Kidney (tissue), 14 donors: ENCODE data around the gene ZFP91. TPM values are rescaled to one million over a fixed set of nuclear protein-coding genes. Genes with fewer than 3 reads are reported as not detected.
"Not testable (repeated sequence)": the region's sequence is repeated elsewhere in the genome, so short reads cannot be mapped to it uniquely, and the experiment has no call there.

Experiments used
- DNase-seq, 5 donors: peaks; one replicate each; pipeline ENCODE4 v3.0.0-alpha.2; 2013 to 2020
- FAIRE-seq: peaks from 2 replicates; lab custom pipeline; 2012; peaks lifted over from hg19 to GRCh38; lab: Jason Lieb, UNC
- H3K27ac ChIP-seq, 2 donors: one replicate each; pipeline ENCODE4 v1.7.0; 2013; ENCODE audit warnings: low read depth in 2 of 2, low read length in 2 of 2, inconsistent platforms in 1 of 2
- H3K27me3 ChIP-seq: one replicate; pipeline ENCODE4 v1.7.1; 2013; ENCODE audit warnings: low read length, inconsistent platforms; ENCODE audit not compliant: control insufficient read depth, insufficient read depth
- H3K36me3 ChIP-seq, 3 donors: one replicate each; pipeline versions ENCODE4 v1.7.0 to v1.7.1; 2013; ENCODE audit warnings: low read length in 3 of 3, control low read depth in 1 of 3, inconsistent platforms in 1 of 3; ENCODE audit not compliant: insufficient read depth in 3 of 3, control insufficient read depth in 2 of 3
- H3K4me1 ChIP-seq, 3 donors: one replicate each; pipeline versions ENCODE4 v1.7.0 to v1.7.1; 2013; ENCODE audit warnings: low read length in 3 of 3, inconsistent platforms in 1 of 3, low read depth in 1 of 3; ENCODE audit not compliant: control insufficient read depth in 2 of 3, insufficient read depth in 2 of 3
- H3K4me3 ChIP-seq, 3 donors: one replicate each; pipeline versions ENCODE4 v1.7.0 to v1.8.1; 2013; ENCODE audit warnings: low read length in 3 of 3, control low read depth in 1 of 3, inconsistent platforms in 1 of 3
- H3K9ac ChIP-seq, 3 donors: one replicate each; pipeline versions ENCODE4 v1.7.0 to v1.7.1; 2013; ENCODE audit warnings: low read length in 3 of 3, control low read depth in 1 of 3, inconsistent platforms in 1 of 3
- H3K9me3 ChIP-seq, 3 donors: one replicate each; pipeline versions ENCODE4 v1.7.0 to v1.7.1; 2013; ENCODE audit warnings: low read length in 3 of 3, control low read depth in 1 of 3, inconsistent platforms in 1 of 3; ENCODE audit not compliant: control insufficient read depth in 2 of 3, insufficient read depth in 1 of 3
- CTCF ChIP-seq: IDR thresholded peaks from 3 replicates; pipeline ENCODE4 v1.5.1; 2012; ENCODE audit warnings: mild to moderate bottlenecking, moderate library complexity, borderline replicate concordance; ENCODE audit not compliant: insufficient read depth; ENCODE audit errors: extremely low read depth
- intact Hi-C: fragments of 100-400 bp; cut with DNase I; formaldehyde crosslinking; loops from one replicate; pipeline ENCODE4 v1.11.1; 2022
- polyA plus RNA-seq: library from polyadenylated mRNA; stranded (reverse); fragments of 350-450 nt; fragmentation: Illumina TruSeq; extraction: RNeasy Lipid Tissue Mini Kit (QIAGEN cat#74804); gene quantifications from one replicate; pipeline ENCODE4 v1.2.3, GENCODE V29; 2014; ENCODE audit warnings: low read depth, low replicate concordance; ENCODE audit not compliant: insufficient read depth
- total RNA-seq: library from RNA; stranded (reverse); fragmentation: NEBNext Ultra II Directional; extraction: Animal tissue kit (Norgen Biotek cat#: 25700); gene quantifications from one replicate; pipeline ENCODE4 v1.2.1, GENCODE V29; 2021
- donor health status: control.
- donor health status: control.
- donor health status: control.
- donor health status: control.
- donor health status: control.
- donor health status: DM: yes; HTN: yes; CAD: no.
- donor health status: Normal renal cell carcinoma (clear cell type).

ZFP91 gene
- total and polyA plus RNA-seq, 2 donors from 2014 or later, result 14.9 to 43.7 TPM

- peak; percentile 57 for TF ChIP-seq CTCF
- Histone ChIP-seq H3K4me1 (no peaks in the 10 kb centered on the region), H3K27ac (no peak overlapping the region), H3K9me3 (no peaks in the 10 kb centered on the region), H3K27me3 (no peaks in the 10 kb centered on the region), H3K4me3 (no peak overlapping the region), H3K9ac (no peak overlapping the region), H3K36me3 (peaks cover 0 to 11% (median 7%) of the 10 kb centered on the region in 3 donors)
- intact Hi-C loops, result no loop called here
- peak in 3 of 5 donors; percentile 46 to 57 (median 54) for DNase-seq
- no peak for FAIRE-seq
Observed at GRCh38 chr11:58567889-58568512, 10.9 kb upstream of the ZFP91 start.

GRCh38 chr11:58572906-58573305, 6.0 kb upstream of the ZFP91 start:
- intact Hi-C loops, FAIRE-seq, H3K36me3 ChIP-seq, DNase-seq, H3K4me3 ChIP-seq, H3K27ac ChIP-seq, H3K9ac ChIP-seq, H3K27me3 ChIP-seq, H3K9me3 ChIP-seq: not testable (repeated sequence)
- H3K4me1 ChIP-seq, result peaks cover 2 to 23% (median 22%) of the 10 kb centered on the region in 3 donors

GRCh38 chr11:58573451-58574104, 5.3 kb upstream of the ZFP91 start:
- no peak overlapping the region for H3K9ac ChIP-seq
- no peak overlapping the region for H3K4me3 ChIP-seq
- H3K27ac ChIP-seq, result peak overlapping the region in 1 of 2 donors; percentile 7
- DNase-seq, result no peak
- peaks cover 0 to 4% (median 3%) of the 10 kb centered on the region in 3 donors for H3K36me3 ChIP-seq
- H3K27me3 ChIP-seq, result no peaks in the 10 kb centered on the region
- no peak for FAIRE-seq
- intact Hi-C loops, result no loop called here
- TF ChIP-seq CTCF, result no peak
- no peaks in the 10 kb centered on the region for H3K9me3 ChIP-seq
- H3K4me1 ChIP-seq, result peaks cover 2 to 23% (median 22%) of the 10 kb centered on the region in 3 donors

GRCh38 chr11:58574881-58575280, 4.0 kb upstream of the ZFP91 start:
- DNase-seq, result no peak
- no peaks in the 10 kb centered on the region for H3K27me3 ChIP-seq
- no peaks in the 10 kb centered on the region for H3K36me3 ChIP-seq
- peak overlapping the region in 1 of 3 donors; percentile 13 for H3K4me3 ChIP-seq
- H3K9ac ChIP-seq, result peak overlapping the region in 1 of 3 donors; percentile 13
- peak; percentile 32 for FAIRE-seq
- intact Hi-C loops, result no loop called here
- H3K4me1 ChIP-seq, result peaks cover 2 to 23% (median 22%) of the 10 kb centered on the region in 3 donors
- H3K9me3 ChIP-seq, result no peaks in the 10 kb centered on the region
- TF ChIP-seq CTCF, result no peak
- H3K27ac ChIP-seq, result peak overlapping the region; percentile 9 to 44
